ENCODE data around the gene TYK2.

DNA sequence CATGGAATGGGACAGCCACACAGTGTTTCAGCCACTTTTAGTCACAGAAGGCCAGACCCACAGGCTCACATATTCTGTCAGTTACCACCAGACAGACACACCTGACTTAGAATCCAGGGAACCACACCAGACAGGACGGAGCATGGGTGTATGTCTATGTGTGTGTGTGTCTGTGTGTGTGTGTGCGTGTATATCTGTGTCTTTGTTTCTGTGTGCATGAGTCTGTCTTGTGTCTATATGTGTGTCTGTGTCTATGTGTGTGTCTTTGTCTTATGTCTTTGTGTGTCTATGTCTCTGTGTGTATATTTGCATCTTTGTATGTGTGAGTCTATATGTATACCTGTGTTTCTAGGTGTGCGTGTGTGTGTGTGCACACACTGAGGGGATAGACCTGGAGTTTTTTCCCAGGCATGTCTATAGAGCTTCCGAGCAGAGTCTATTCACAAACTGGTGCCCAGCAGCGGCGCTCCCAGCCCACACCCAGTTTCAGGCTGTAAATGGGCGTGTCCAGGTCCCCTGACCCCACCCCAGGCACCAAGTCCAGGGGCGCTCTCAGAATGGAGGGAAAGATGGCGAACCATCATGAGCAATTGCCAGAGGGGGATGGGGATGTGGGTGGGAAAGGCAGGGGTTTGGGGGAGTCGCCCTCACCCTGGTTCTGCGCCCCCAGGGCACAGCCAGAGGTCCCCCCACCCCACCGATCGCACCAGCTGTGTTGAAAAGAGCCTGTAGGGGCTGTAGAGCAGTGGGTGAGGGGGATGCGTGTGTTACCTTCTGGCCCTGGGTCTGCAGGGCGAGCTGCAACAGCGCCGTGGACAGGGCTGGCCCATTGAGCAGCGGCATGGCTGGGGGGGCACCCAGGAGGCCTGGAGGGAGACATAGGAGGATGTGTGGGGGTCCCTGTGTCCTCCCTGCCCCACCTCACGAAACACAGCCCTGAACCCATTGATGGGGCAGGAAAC is 58.2 kb downstream of the TYK2 start:
- TF ChIP-seq POLR2A (IDR thresholded peaks at IDR 0.05; ENCODE audit: low read depth, low read length): peak; percentile 65
- peak; percentile 51; the same call in 1 of the 2 replicates for TF ChIP-seq POLR2AphosphoS5 (IDR thresholded peaks at IDR 0.05; ENCODE audit: low read depth, low read length)

All from GM12891 (cell line).